NB4 (cell line): Measurements from ENCODE around the gene SIGLEC11.

ENCODE experiments used
- CTCF ChIP-seq: IDR thresholded peaks from one replicate; pipeline ENCODE4 v1.5.1; 2012; ENCODE audit warnings: low read depth, low read length
- MAX ChIP-seq: IDR thresholded peaks from 2 replicates; pipeline ENCODE4 v1.6.1; 2011; ENCODE audit warnings: low read depth, low read length
- POLR2A ChIP-seq: IDR thresholded peaks from 2 replicates; pipeline ENCODE4 v1.6.1; 2011; ENCODE audit warnings: mild to moderate bottlenecking; ENCODE audit not compliant: insufficient read length; ENCODE audit errors: extremely low read depth

- no peak for TF ChIP-seq CTCF
- no peak for TF ChIP-seq POLR2A
- TF ChIP-seq MAX, result no peak
Measured at GRCh38 chr19:49918089-49918488, 42.9 kb downstream of the SIGLEC11 start.
